ENCODE measurements around the gene SRMS. TPM values are rescaled to one million over a fixed set of nuclear protein-coding genes. Genes with fewer than 3 reads are reported as not detected.

SRMS gene
- total RNA-seq, 4 donors from 2014 or later = not detected

- Histone ChIP-seq H3K9me3 (no peaks in the 10 kb centered on the region), H3K27ac (no peak overlapping the region), H3K4me3 (no peak overlapping the region), H3K36me3 (no peaks in the 10 kb centered on the region), H3K4me1 (peaks cover 0 to 36% (median 12%) of the 10 kb centered on the region in 3 donors), H3K27me3 (peaks cover 47% of the 10 kb centered on the region)
- ATAC-seq = no peak
- no CpG with 5 or more reads among the region's 12 CpGs for WGBS, 2 donors (ENCODE audit: low coverage in 1 of 2)
- TF ChIP-seq EP300 (IDR thresholded peaks at IDR 0.05) = no peak
Measured at GRCh38 chr20:63539092-63539430, 8.5 kb downstream of the SRMS start.

DNA sequence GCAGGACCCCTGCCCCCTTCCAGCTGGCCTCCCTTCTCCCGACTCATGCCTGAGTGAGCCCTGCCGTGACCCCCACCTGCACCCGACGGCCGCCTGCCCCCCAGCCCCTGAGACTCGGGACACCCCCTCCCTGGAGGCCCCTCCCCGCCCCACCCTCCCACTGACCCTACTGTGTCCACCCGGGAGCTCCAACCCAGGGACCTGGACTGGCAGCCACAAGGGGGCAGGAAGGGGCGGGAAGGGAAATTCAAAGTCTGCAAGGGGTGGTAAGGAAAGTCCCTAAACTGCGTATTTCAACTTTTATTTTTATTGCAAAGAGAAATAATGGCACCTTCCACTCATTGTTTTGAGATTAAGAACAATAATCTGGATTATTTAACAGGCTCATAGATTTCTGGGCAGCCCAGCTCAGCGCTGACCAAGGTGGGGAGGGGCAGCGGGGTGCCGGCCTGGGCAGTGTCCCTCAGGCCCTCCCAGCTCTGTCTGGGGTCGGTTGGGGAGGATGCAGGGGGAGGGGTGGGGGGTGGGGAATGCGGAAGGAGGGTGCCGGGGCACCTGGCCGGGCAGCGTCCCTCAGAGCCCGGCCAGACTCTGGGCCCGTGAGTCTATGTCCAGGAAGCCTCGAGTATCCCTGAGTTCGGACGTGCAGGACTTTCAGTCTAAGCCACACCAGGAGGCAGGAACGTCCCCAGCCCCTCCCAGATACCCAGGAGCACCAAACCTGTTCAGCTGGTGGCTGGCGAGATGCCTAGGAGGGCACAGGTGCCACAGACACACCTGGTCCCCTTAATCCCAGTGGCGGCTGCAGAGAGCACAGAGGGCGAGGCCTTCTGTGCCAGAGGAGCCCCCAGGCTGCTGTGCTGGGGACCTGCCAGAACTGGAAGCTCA, 9.1 kb downstream of the SRMS start:
- peak overlapping the region in 1 of 4 donors; percentile 52 for H3K27ac ChIP-seq

DNA sequence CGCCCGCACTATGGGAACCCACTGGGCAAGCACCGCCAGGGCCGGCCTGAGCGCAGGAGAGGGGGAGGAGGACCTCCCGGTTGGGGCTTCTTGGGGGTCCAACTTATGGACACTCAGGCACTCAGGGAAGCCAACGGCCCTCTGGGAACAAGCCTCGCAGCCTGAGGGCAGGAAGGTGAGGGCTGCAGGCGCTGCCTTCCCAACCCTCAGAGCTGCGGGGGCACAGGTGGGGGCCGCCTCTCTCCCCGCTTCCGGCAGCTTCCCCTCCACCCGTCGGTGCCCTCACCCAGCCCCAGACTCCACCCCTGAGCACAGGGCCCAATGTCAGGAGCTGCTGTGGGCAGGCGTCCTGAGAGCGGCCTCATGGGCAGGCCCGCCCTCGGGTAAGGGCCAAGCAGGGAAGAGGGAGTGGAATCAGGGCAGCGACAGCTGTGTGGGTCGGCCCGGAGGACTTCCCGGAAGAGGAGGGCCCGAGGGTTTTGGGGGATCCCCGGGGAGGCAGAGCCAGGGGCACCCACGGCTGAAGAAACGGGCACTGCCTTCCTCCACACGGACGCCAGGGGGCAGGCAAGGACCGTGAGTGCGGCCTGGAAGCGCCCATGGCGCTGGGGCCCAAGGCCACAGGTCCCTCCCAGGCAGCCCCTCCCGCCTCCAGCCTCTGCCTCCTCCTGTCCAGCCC, 9.9 kb downstream of the SRMS start:
- Histone ChIP-seq H3K9me3 (no peaks in the 10 kb centered on the region), H3K27me3 (peaks cover 59% of the 10 kb centered on the region), H3K4me1 (peaks cover 0 to 36% (median 12%) of the 10 kb centered on the region in 3 donors), H3K27ac (peak overlapping the region in 3 of 4 donors; percentile 25 to 52 (median 31)), H3K36me3 (no peaks in the 10 kb centered on the region), H3K4me3 (peak overlapping the region in 1 of 2 donors; percentile 42)
- ATAC-seq = peak; percentile 79
- no peak for TF ChIP-seq POLR2AphosphoS5 (IDR thresholded peaks at IDR 0.05)
- TF ChIP-seq, protein P1, sequence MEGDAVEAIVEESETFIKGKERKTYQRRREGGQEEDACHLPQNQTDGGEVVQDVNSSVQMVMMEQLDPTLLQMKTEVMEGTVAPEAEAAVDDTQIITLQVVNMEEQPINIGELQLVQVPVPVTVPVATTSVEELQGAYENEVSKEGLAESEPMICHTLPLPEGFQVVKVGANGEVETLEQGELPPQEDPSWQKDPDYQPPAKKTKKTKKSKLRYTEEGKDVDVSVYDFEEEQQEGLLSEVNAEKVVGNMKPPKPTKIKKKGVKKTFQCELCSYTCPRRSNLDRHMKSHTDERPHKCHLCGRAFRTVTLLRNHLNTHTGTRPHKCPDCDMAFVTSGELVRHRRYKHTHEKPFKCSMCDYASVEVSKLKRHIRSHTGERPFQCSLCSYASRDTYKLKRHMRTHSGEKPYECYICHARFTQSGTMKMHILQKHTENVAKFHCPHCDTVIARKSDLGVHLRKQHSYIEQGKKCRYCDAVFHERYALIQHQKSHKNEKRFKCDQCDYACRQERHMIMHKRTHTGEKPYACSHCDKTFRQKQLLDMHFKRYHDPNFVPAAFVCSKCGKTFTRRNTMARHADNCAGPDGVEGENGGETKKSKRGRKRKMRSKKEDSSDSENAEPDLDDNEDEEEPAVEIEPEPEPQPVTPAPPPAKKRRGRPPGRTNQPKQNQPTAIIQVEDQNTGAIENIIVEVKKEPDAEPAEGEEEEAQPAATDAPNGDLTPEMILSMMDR (IDR thresholded peaks at IDR 0.05) = peak in 3 of 4 experiments; percentile 95 to 97 (median 96)
- WGBS, 2 donors (ENCODE audit: low coverage in 1 of 2) = 0% methylated on average over 1 of the region's 34 CpGs; no CpG with 5 or more reads in 1 of the 2 donors

More for the DNA sequence above, 9.1 kb downstream of the SRMS start:
- Histone ChIP-seq H3K36me3 (no peaks in the 10 kb centered on the region), H3K4me3 (peak overlapping the region in 1 of 2 donors; percentile 42), H3K9me3 (no peaks in the 10 kb centered on the region), H3K27me3 (peaks cover 51% of the 10 kb centered on the region), H3K4me1 (peaks cover 0 to 36% (median 12%) of the 10 kb centered on the region in 3 donors)
- ATAC-seq = peak; percentile 6
- TF ChIP-seq POLR2AphosphoS5 (IDR thresholded peaks at IDR 0.05) (no peak), POLR2A (IDR thresholded peaks at IDR 0.05) (no peak)
- TF ChIP-seq, protein P1 (IDR thresholded peaks at IDR 0.05) = peak in 1 of 4 experiments; percentile 32
- 100% methylated on average over 2 of the region's 27 CpGs; no CpG with 5 or more reads in 1 of the 2 donors for WGBS, 2 donors (ENCODE audit: low coverage in 1 of 2)

DNA sequence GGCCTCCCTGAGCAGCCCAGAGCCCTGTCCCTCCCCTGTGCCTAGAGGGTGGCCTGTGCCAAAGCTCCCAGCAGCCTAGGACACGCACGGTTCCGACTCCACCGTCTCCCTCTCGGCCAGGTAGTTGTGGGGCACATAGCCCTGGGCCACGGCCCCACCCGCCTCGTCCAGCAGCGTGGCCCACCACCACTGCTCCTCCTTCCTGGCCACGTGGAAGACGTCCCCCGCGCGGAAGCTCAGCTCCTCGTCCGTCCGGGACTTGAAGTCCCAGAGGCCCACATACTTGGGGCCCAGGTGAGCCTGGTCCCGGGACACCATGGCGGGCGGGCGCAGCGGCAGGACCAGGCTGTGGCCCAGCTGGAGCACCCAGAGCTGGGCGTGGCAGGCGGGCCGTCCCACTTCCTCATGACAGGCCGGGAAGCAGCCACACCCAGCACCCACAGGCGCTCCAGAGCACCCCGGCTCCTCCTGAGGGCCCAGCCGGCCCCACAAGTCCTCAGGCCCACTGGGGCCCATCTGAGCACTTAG, 10.5 kb downstream of the SRMS start, which contains the start of gene PTK6:
PTK6 (minus strand) TSS at position 380 of the 528 bp plus-strand sequence; CDS start at position 318, 62 bp downstream.
- no peaks in the 10 kb centered on the region for H3K36me3 ChIP-seq
- H3K27ac ChIP-seq = peak within 1 kb of the TSS in 3 of 4 donors; percentile 25 to 52 (median 31)
- peaks cover 0 to 36% (median 12%) of the 10 kb centered on the region in 3 donors for H3K4me1 ChIP-seq
- H3K4me3 ChIP-seq = peak within 1 kb of the TSS in 1 of 2 donors; percentile 42
- TF ChIP-seq POLR2AphosphoS5 (IDR thresholded peaks at IDR 0.05) (no peak), POLR2A (IDR thresholded peaks at IDR 0.05) (no peak), EP300 (IDR thresholded peaks at IDR 0.05) (no peak)
- TF ChIP-seq, protein P1 (IDR thresholded peaks at IDR 0.05) = no peak
- ATAC-seq = peak; percentile 33
- no peaks in the 10 kb centered on the region for H3K9me3 ChIP-seq
- no CpG with 5 or more reads among the region's 29 CpGs for WGBS, 2 donors (ENCODE audit: low coverage in 1 of 2)
- H3K27me3 ChIP-seq = peaks cover 62% of the 10 kb centered on the region

Data from gastroesophageal sphincter (tissue), 4 donors.